Muscle of leg (tissue), 9 donors: ENCODE data around the gene CRYGN. TPM values are rescaled to one million over a fixed set of nuclear protein-coding genes. Genes with fewer than 3 reads are reported as not detected.

Source experiments
- polyA plus RNA-seq, 8 donors: library from polyadenylated mRNA; unstranded; fragments of 120-200 nt; gene quantifications; one replicate each; pipeline versions ENCODE4 v1.2.1 to v1.2.3, GENCODE V29; 2013; ENCODE audit warnings: inconsistent platforms in 1 of 8, low replicate concordance in 1 of 8; ENCODE audit not compliant: insufficient read length in 8 of 8, insufficient read depth in 1 of 8
- total RNA-seq: library from RNA; stranded (reverse); fragments of 120-200 nt; gene quantifications from one replicate; pipeline ENCODE4 v1.2.4, GENCODE V29; 2013

CRYGN gene
- total and polyA plus RNA-seq, 9 donors, result 0.05 to 0.41 (median 0.12) TPM; not detected in 3

Other genes with a start within 250 kb of the CRYGN start
- not detected for gene H2BK1, start 229.7 kb downstream of the CRYGN start, total RNA-seq
- not detected for gene H2BK1, start 229.7 kb downstream of the CRYGN start, polyA plus RNA-seq
- gene ABCF2, start 212.9 kb downstream of the CRYGN start, total RNA-seq, result 18.5 TPM
- 10 to 100 TPM; 17.3 to 21.1 (median 18.5) TPM for gene ABCF2, start 212.9 kb downstream of the CRYGN start, polyA plus RNA-seq
- gene CHPF2, start 207.7 kb downstream of the CRYGN start, total RNA-seq, result 21.9 TPM
- 10 to 100 TPM; 20.1 to 32.6 (median 23.4) TPM for gene CHPF2, start 207.7 kb downstream of the CRYGN start, polyA plus RNA-seq
- 106 TPM for gene SMARCD3, start 191.4 kb downstream of the CRYGN start, total RNA-seq
- gene SMARCD3, start 191.4 kb downstream of the CRYGN start, polyA plus RNA-seq, result 100 to 1,000 TPM; 109 to 180 (median 151) TPM
- 25.6 TPM for gene NUB1, start 98.3 kb downstream of the CRYGN start, total RNA-seq
- 10 to 100 TPM; 29.2 to 40.6 (median 33.2) TPM for gene NUB1, start 98.3 kb downstream of the CRYGN start, polyA plus RNA-seq
- 3.4 TPM for gene WDR86, start 30.1 kb downstream of the CRYGN start, total RNA-seq
- 10 to 100 TPM in 1 of 8 donors, 1 to 10 TPM in 7; 2.8 to 11.0 (median 5.8) TPM for gene WDR86, start 30.1 kb downstream of the CRYGN start, polyA plus RNA-seq
- gene RHEB, start 79.8 kb upstream of the CRYGN start, total RNA-seq, result 78.4 TPM
- 100 to 1,000 TPM in 1 of 8 donors, 10 to 100 TPM in 7; 75.6 to 101 (median 84.0) TPM for gene RHEB, start 79.8 kb upstream of the CRYGN start, polyA plus RNA-seq